Activated CD8-positive, alpha-beta memory T cell treated with anti-CD3 and anti-CD28 coated beads for 4 hours (primary cell): ENCODE data around the gene TRMT1.
A peak's percentile ranks its signal among the peaks of the same experiment; 100 is the strongest.
"Not testable (repeated sequence)": the region's sequence is repeated elsewhere in the genome, so short reads cannot be mapped to it uniquely, and the experiment has no call there.

Experiments used
- DNase-seq, 2 donors: peaks; one replicate each; pipeline ENCODE4 v3.0.0-alpha.2; 2020; ENCODE audit warnings: low read depth in 2 of 2

Gene TRMT1

GRCh38 chr19:13150187-13150930 lies 33.8 kb upstream of the TRMT1 start, which contains the start of the genes IER2 and STX10:
Gene IER2, plus strand, starts transcription at chr19:13150411. Its CDS starts 2,776 bp downstream, at chr19:13153187.
Gene STX10, minus strand, starts transcription at chr19:13150375. Its CDS starts 202 bp downstream, at chr19:13150173.
- DNase-seq, result peak; percentile 80 to 88

DNA sequence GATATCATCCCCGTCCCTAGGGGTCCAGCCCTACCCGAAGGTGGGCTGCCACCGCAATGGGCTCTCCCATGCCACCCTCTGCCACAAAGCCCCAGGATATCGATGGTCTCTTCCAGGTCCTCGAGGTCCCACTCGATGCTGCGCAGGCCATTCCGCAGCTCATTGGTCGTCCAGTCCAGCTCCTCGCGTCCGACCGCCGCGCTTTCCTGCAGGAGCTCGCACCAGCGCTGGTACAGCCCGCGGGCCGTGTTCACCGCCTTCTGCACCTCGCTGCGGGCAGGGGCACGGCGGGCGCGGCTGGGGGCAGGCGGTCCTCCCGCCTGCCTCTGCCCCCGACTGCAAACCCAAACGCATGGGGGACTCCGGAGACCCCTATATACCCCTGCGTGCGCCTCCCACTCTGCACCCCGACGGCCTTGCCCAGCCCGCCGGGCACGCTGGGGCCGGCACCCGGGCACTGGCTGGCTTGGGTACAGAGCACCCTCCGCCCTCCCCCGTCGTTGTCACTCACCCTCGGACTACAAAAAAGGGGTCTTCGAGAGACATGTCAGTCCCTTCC lies 33.2 kb upstream of the TRMT1 start:
- no peak for DNase-seq

- DNase-seq, result not testable (repeated sequence)
Measured at GRCh38 chr19:13149173-13149627, 32.7 kb upstream of the TRMT1 start.

GRCh38 chr19:13146763-13147563 lies 30.4 kb upstream of the TRMT1 start:
- DNase-seq, result no peak

DNA sequence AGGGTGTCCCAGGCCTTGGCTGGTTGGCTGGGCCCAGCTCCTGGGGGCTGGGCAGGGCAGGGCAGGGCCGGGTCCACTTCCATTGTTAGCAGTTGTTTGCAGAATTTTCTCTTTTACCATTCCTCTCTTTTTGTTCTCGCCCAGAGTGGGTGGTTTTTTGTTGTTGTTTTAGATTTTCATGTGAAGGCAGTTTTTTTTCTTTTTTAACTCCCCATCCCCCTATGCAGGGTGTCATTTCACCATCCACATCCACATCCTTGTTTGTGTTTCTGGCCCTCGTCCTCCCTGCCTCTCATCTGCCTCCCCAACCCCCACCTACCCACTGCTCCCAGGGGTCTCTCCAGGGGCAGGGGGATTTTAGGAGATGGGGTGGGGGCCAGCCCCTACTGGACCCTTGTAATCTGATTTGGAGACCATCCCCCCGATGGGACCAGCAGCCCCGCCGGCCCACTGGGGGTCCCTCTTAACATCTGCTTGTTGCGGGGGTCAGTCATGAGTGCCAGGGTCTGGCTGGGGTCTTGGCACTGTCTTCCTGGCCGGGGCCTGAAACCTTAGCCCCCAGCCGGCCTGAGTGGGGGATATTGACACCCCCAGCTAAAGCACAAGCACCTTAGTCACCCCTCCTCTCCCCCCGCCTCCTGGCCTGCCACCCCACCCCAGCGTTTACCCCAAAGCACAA lies 23.2 kb upstream of the TRMT1 start:
- DNase-seq, result no peak

- DNase-seq, result no peak
Measured at GRCh38 chr19:13138916-13139198, 22.3 kb upstream of the TRMT1 start.

- DNase-seq, result no peak
Measured at GRCh38 chr19:13138171-13138915, 21.8 kb upstream of the TRMT1 start.

DNA sequence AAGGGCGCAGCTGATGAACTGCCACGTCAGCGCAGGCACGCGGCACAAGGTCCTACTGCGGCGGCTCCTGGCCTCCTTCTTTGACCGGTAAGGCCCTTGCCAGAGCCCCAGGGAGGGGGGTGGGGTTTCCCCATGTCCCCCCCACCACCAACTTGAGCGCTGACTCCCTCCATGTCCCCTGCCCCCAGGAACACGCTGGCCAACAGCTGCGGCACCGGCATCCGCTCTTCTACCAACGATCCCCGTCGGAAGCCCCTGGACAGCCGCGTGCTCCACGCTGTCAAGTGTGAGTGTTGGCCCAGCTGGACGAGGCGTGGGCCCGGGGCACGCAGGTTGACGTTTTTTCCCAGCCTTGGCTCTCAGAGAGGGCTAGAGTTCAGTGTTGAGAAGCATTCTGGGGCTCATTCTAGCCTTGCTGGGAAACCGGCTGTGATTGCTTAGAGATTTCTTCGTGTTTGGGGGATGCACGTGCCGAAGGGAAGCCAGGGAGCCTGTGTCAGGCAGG lies 20.8 kb upstream of the TRMT1 start:
- no peak for DNase-seq

- DNase-seq, result no peak
Measured at GRCh38 chr19:13135068-13136062, 18.8 kb upstream of the TRMT1 start.

GRCh38 chr19:13134626-13135025 lies 18.1 kb upstream of the TRMT1 start:
- DNase-seq, result no peak

DNA sequence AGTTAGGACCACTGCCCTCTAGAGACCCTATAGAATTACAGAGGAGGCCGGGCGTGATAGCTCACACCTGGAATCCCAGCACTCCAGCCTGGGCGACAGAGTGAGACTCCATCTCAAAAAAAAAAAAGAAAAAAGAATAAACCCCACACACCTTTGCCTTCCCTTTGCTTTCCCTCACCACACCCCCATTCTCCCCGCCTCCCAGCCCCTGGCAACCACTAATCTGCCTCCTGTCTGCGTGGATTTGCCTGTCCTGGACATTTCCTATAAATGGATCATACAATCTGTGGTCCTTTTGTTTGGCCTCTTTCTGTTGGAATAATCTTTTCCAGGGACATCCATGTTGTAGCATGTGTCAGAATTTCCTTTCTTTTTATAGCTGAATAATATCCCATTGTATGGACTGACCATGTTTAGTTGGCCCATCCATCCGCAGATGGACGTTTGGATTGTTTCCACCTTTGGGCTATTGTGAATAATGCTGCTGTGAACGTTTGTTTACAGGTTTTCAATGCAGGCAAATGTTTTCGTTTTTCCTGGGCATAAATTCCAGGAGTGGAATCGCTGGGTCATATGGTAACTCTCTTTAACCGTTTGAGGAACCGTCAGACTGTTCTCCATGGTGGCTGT lies 16.8 kb upstream of the TRMT1 start:
- no peak for DNase-seq

GRCh38 chr19:13132471-13133180 lies 16.1 kb upstream of the TRMT1 start:
- peak in 1 of 2 donors; percentile 63 for DNase-seq

- DNase-seq, result no peak
Measured at GRCh38 chr19:13130886-13131490, 14.4 kb upstream of the TRMT1 start.

DNA sequence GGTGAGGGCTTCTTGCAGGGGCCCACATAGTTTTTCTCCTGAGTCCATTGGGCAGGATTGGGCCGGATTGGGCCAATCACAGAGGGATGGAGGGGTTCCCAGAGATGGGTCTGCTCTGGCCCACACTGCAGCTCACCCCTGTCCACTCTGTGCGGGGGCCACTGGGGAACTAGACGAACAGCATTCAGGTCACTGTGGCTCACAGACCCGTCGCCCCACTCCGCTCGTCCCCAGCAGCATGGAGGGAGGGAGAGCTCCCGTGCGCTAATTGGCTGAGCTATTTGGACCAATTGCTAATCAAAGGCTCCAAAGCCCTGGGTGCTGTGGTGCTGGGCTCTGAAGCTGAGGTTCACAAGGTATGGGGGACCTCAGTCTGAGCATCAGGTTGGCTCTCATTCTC lies 12.8 kb upstream of the TRMT1 start:
- no peak for DNase-seq

- DNase-seq, result no peak
Measured at GRCh38 chr19:13128583-13128982, 12.0 kb upstream of the TRMT1 start.

DNA sequence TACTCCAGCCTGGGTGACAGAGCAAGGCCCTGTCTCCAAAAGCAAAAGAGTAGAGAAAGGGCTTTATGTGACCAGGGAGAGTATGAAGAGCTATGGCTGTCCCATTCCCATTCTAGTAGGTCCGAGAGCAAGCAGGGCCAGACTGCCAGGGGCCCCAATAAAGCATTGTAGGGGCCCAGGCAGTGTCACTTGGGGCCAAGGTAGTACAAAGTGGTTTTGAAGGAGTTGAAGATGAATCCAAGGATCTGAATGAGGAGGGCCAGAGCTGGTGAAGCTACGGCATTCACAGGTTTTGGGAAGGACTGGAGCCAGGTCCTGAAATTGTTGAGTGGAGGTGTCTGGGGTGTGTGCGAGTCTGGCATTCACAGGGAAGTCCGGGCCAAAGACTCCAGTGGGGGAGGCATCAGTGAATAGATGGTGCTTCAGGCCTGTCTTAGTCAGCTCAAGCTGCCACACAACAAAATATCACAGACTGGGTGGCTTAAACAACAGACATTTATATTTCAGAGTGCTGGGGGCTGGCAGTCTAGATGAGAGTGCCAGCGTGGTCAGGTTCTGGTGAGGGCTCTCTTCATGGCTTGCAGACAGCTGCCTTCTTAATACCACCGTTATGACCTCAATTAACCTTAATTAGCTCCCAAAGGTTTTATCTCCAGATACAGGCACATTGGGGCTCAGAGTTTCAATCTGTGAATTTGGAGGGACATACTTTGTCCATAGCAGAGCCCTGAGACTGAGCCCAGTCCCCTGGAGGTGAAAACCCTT lies 11.5 kb upstream of the TRMT1 start:
- DNase-seq, result no peak

DNA sequence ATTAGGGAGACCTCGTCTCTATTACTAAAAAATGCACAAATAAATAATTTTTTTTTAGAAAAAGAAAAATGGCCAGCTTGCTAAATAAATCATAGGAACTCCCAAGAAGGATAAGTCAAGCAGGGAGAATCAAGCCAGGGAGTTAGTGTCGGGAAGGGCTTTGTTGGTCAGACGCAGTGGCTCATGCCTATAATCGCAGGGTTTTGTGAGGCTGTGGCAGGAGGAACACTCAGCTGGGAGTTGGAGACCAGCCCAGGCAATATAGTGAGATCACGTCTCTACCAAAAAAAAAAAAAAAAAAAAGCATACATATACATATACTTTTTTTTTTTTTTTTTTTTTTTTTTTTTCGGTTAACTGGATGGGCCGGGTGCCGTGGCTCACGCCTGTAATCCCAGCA lies 10.5 kb upstream of the TRMT1 start:
- no peak for DNase-seq
